ENCODE data around the gene PGRMC1. TPM values are rescaled to one million over a fixed set of nuclear protein-coding genes. Genes with fewer than 3 reads are reported as not detected.
A peak's percentile ranks its signal among the peaks of the same experiment; 100 is the strongest.

PGRMC1 gene
- total and polyA plus RNA-seq, 12 donors, result 82.8 to 745 (median 249) TPM

GRCh38 chrX:119238557-119238956 is 2.5 kb downstream of the PGRMC1 start:
- peak in 1 of 7 donors; percentile 2 for DNase-seq
- WGBS, 4 donors, result 52 to 91% (median 56%) methylated on average over 1 to 3 of the region's 3 CpGs
- H3K4me1 ChIP-seq (replicated peaks in 1 of 2), result peaks cover 0 to 4% of the 10 kb centered on the region in 2 donors
- H3K4me3 ChIP-seq, result no peak overlapping the region
- H3K27me3 ChIP-seq, result peaks cover 2% of the 10 kb centered on the region
- peak overlapping the region in 1 of 5 donors; percentile 37 for H3K27ac ChIP-seq
- H3K9me3 ChIP-seq (replicated peaks in 1 of 3), result no peaks in the 10 kb centered on the region
- TF ChIP-seq CTCF (IDR thresholded peaks at IDR 0.05) (no peak), POLR2A (IDR thresholded peaks at IDR 0.05) (no peak)
- H3K36me3 ChIP-seq (replicated peaks in 1 of 2), result peaks cover 0 to 4% of the 10 kb centered on the region in 2 donors
- intact Hi-C loops (cut with DNase I), result no loop called here

GRCh38 chrX:119240356-119240755 is 4.3 kb downstream of the PGRMC1 start:
- intact Hi-C loops (cut with DNase I), result no loop called here
- WGBS, 4 donors, result 47 to 50% (median 47%) methylated on average over 3 of the region's 3 CpGs; no CpG with 5 or more reads in 1 of the 4 donors
- DNase-seq, result peak in 2 of 7 donors; percentile 20
- peak in 1 of 2 donors; percentile 35 for TF ChIP-seq POLR2A (IDR thresholded peaks at IDR 0.05)
- TF ChIP-seq CTCF (IDR thresholded peaks at IDR 0.05), result no peak
- peaks cover 2% of the 10 kb centered on the region for H3K27me3 ChIP-seq
- H3K36me3 ChIP-seq (replicated peaks in 1 of 2), result peaks cover 0 to 6% of the 10 kb centered on the region in 2 donors
- no peaks in the 10 kb centered on the region for H3K9me3 ChIP-seq (replicated peaks in 1 of 3)
- H3K4me3 ChIP-seq, result no peak overlapping the region
- peak overlapping the region in 3 of 5 donors; percentile 29 to 59 (median 55) for H3K27ac ChIP-seq
- no peaks in the 10 kb centered on the region for H3K4me1 ChIP-seq (replicated peaks in 1 of 2)

DNA sequence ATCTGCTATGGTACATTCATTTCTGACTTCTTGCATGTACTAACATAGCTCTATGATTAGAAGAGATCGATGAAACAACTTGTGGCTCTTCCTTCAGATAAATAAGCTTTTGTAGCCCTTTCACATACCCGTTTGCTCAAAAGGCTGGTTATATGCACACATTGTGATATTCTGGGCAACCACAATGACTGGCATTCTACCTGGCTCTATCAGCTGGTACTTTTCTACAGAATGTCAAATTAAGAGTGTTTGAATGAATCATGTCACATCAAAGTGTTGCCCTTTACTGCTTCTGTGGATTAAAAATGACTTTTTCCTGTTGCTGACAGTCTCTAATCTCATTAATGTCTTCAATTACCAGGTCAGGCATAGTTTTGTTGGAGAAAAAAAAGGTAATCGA is 11.6 kb downstream of the PGRMC1 start:
- Histone ChIP-seq H3K36me3 (replicated peaks in 1 of 2) (peaks cover 0 to 6% of the 10 kb centered on the region in 2 donors), H3K4me1 (replicated peaks in 1 of 2) (no peaks in the 10 kb centered on the region), H3K27ac (no peak overlapping the region), H3K4me3 (no peak overlapping the region), H3K27me3 (no peaks in the 10 kb centered on the region), H3K9me3 (replicated peaks in 1 of 3) (no peaks in the 10 kb centered on the region)
- TF ChIP-seq CTCF (IDR thresholded peaks at IDR 0.05), result no peak
- TF ChIP-seq POLR2A (IDR thresholded peaks at IDR 0.05), result no peak
- intact Hi-C loops (cut with DNase I), result no loop called here
- WGBS, 4 donors, result 68 to 88% (median 79%) methylated on average over 3 of the region's 3 CpGs
- DNase-seq, result no peak

DNA sequence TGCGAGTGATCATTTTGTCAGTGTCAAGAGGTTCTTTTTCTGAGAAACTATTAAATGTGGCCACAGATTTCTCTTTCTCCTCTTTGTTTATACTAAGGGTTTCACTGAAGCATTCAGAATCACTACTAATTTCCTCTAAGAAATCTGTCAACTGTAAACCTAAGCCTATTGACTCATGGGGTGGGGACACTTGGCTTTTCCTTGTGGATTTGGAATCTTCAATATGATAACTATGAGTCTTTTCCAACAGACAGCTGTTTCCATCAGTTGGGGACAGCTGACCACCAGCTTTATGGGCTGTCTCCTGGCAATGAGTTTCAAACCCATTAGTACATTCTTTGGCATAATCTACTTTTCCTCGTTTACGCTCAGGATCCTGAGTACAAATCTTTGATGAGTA is 13.8 kb downstream of the PGRMC1 start:
- Histone ChIP-seq H3K9me3 (replicated peaks in 1 of 3) (no peaks in the 10 kb centered on the region), H3K27ac (no peak overlapping the region), H3K4me1 (replicated peaks in 1 of 2) (no peaks in the 10 kb centered on the region), H3K4me3 (no peak overlapping the region), H3K27me3 (no peaks in the 10 kb centered on the region), H3K36me3 (replicated peaks in 1 of 2) (no peaks in the 10 kb centered on the region)
- 80 to 93% (median 90%) methylated on average over 3 of the region's 3 CpGs for WGBS, 4 donors
- no peak for TF ChIP-seq CTCF (IDR thresholded peaks at IDR 0.05)
- TF ChIP-seq POLR2A (IDR thresholded peaks at IDR 0.05), result no peak
- intact Hi-C loops (cut with DNase I), result no loop called here
- DNase-seq, result no peak

Data from adrenal gland (tissue), 12 donors.